Prostate gland (tissue), 2 donors: ENCODE results near the gene NTM. TPM values are rescaled to one million over a fixed set of nuclear protein-coding genes. Genes with fewer than 3 reads are reported as not detected.

Experiments
- DNase-seq: peaks from one replicate; pipeline ENCODE4 v3.0.0-alpha.2; 2019; ENCODE audit warnings: low spot score
- H3K27ac ChIP-seq, 2 donors: fragments of 200-600 bp; sonication (generic); 2 replicates each; pipeline ENCODE4 v1.5.1; 2017 to 2019
- H3K27me3 ChIP-seq: fragments of 200-600 bp; sonication (generic); replicated peaks from 2 replicates; pipeline ENCODE4 v1.5.1; 2019; ENCODE audit not compliant: insufficient read depth
- H3K36me3 ChIP-seq, 2 donors: fragments of 200-600 bp; sonication (generic); 1 replicate in 1 of 2; 2 replicates in 1 of 2; pipeline versions ENCODE4 v1.5.1 to v1.8.1; 2017 to 2019
- H3K4me1 ChIP-seq: fragments of 200-600 bp; sonication (generic); replicated peaks from 2 replicates; pipeline ENCODE4 v1.5.1; 2019
- H3K4me3 ChIP-seq, 2 donors: fragments of 200-600 bp; sonication (generic); 2 replicates each; pipeline ENCODE4 v1.5.1; 2017 to 2019
- H3K9me3 ChIP-seq: fragments of 200-600 bp; sonication (generic); 2 replicates; pipeline ENCODE4 v1.5.1; 2017
- CTCF ChIP-seq, 4 experiments: fragments of 200-600 bp in 2 of 4; fragments of 450-650 bp in 2 of 4; sonication (generic) in 2 of 4; IDR thresholded peaks; 1 replicate in 3 of 4; 2 replicates in 1 of 4; pipeline ENCODE4 v1.5.1; 2016 to 2019; ENCODE audit warnings: antibody characterized with exemption in 4 of 4, mild to moderate bottlenecking in 2 of 4, moderate library complexity in 2 of 4
- POLR2A ChIP-seq: fragments of 450-650 bp; IDR thresholded peaks from one replicate; pipeline ENCODE4 v1.6.1; 2016; ENCODE audit warnings: antibody characterized with exemption, mild to moderate bottlenecking
- POLR2AphosphoS5 ChIP-seq: sonication (generic); formaldehyde crosslinking; IDR thresholded peaks from one replicate; pipeline ENCODE4 v1.6.1; 2017; ENCODE audit warnings: antibody characterized with exemption
- WGBS: methylation state at CpG from one replicate; pipeline ENCODE4 v1.1.5; 2018; 5-methylcytosine and 5-hydroxymethylcytosine counted together
- intact Hi-C: fragments of 100-400 bp; cut with DNase I; formaldehyde crosslinking; loops from one replicate; pipeline ENCODE4 v1.14.2; 2022
- total RNA-seq, 2 donors: library from RNA; depleted of rRNA; stranded (reverse); fragments of >200 nt; gene quantifications; one replicate each; pipeline ENCODE4 v1.1.0, GENCODE V29; 2016

The NTM gene
- total RNA-seq, 2 donors from 2014 or later = 7.4 TPM; not detected in 1

GRCh38 chr11:131973061-131973460, 602.6 kb downstream of the NTM start:
- Histone ChIP-seq H3K9me3 (no peaks in the 10 kb centered on the region), H3K36me3 (no peaks in the 10 kb centered on the region), H3K4me1 (no peaks in the 10 kb centered on the region), H3K4me3 (no peak overlapping the region), H3K27ac (no peak overlapping the region), H3K27me3 (no peaks in the 10 kb centered on the region)
- intact Hi-C loops = no loop called here
- no peak for TF ChIP-seq CTCF (IDR thresholded peaks at IDR 0.05)
- no peak for TF ChIP-seq POLR2A
- TF ChIP-seq POLR2AphosphoS5 = no peak
- no peak for DNase-seq
- WGBS = 96% methylated on average over 2 of the region's 2 CpGs

GRCh38 chr11:131975619-131976018, 605.2 kb downstream of the NTM start:
- Histone ChIP-seq H3K9me3 (no peaks in the 10 kb centered on the region), H3K4me1 (no peaks in the 10 kb centered on the region), H3K27ac (no peak overlapping the region), H3K36me3 (no peaks in the 10 kb centered on the region), H3K27me3 (no peaks in the 10 kb centered on the region), H3K4me3 (no peak overlapping the region)
- TF ChIP-seq POLR2AphosphoS5 (no peak), POLR2A (no peak), CTCF (IDR thresholded peaks at IDR 0.05) (no peak)
- 74% methylated on average over 5 of the region's 5 CpGs for WGBS
- intact Hi-C loops = no loop called here
- DNase-seq = no peak

- Histone ChIP-seq H3K4me3 (no peak overlapping the region), H3K27ac (no peak overlapping the region), H3K4me1 (no peaks in the 10 kb centered on the region), H3K36me3 (no peaks in the 10 kb centered on the region), H3K27me3 (no peaks in the 10 kb centered on the region), H3K9me3 (no peaks in the 10 kb centered on the region)
- TF ChIP-seq CTCF (IDR thresholded peaks at IDR 0.05) (no peak), POLR2AphosphoS5 (no peak), POLR2A (no peak)
- intact Hi-C loops = no loop called here
- WGBS = 73% methylated on average over 3 of the region's 3 CpGs
- no peak for DNase-seq
These were observed 605.6 kb downstream of the NTM start for GRCh38 chr11:131976021-131976420.

GRCh38 chr11:131977231-131977630, 606.8 kb downstream of the NTM start:
- H3K36me3 ChIP-seq = no peaks in the 10 kb centered on the region
- no peaks in the 10 kb centered on the region for H3K9me3 ChIP-seq
- TF ChIP-seq POLR2A = no peak
- no peak for TF ChIP-seq POLR2AphosphoS5
- TF ChIP-seq CTCF (IDR thresholded peaks at IDR 0.05) = no peak
- 62% methylated on average over 6 of the region's 6 CpGs for WGBS
- H3K4me3 ChIP-seq = no peak overlapping the region
- H3K27me3 ChIP-seq = no peaks in the 10 kb centered on the region
- no peaks in the 10 kb centered on the region for H3K4me1 ChIP-seq
- H3K27ac ChIP-seq = no peak overlapping the region
- intact Hi-C loops = no loop called here
- DNase-seq = no peak

- no peak for DNase-seq
- no peak overlapping the region for H3K27ac ChIP-seq
- H3K4me1 ChIP-seq = no peaks in the 10 kb centered on the region
- intact Hi-C loops = no loop called here
- H3K36me3 ChIP-seq = no peaks in the 10 kb centered on the region
- H3K27me3 ChIP-seq = no peaks in the 10 kb centered on the region
- no peaks in the 10 kb centered on the region for H3K9me3 ChIP-seq
- no peak for TF ChIP-seq POLR2A
- TF ChIP-seq POLR2AphosphoS5 = no peak
- H3K4me3 ChIP-seq = no peak overlapping the region
- 81% methylated on average over 3 of the region's 3 CpGs for WGBS
These were observed 607.4 kb downstream of the NTM start for GRCh38 chr11:131977854-131978253.
